ENCODE data around the gene LOXL1. TPM values are rescaled to one million over a fixed set of nuclear protein-coding genes. Genes with fewer than 3 reads are reported as not detected.

LOXL1 gene
- polyA plus RNA-seq, 1 of the 3 experiments (the other 2 are of a cell fraction), result 50.3 TPM

GRCh38 chr15:73952171-73952912 is 26.1 kb downstream of the LOXL1 start:
- Histone ChIP-seq H2AFZ (ENCODE audit: low read depth) (no peak overlapping the region), H4K20me1 (ENCODE audit: insufficient read depth) (no peaks in the 10 kb centered on the region), H3K27ac (ENCODE audit: low read depth in 2 of 2, low read length in 1 of 2) (peak overlapping the region; percentile 75 to 92), H3K27me3 (ENCODE audit: insufficient read depth) (no peaks in the 10 kb centered on the region), H3K36me3 (replicated peaks in 1 of 2; ENCODE audit: control insufficient read depth in 1 of 2, insufficient read depth in 2 of 2, low read length in 1 of 2) (peaks cover 0 to 12% of the 10 kb centered on the region in 2 experiments), H3K79me2 (ENCODE audit: insufficient read depth) (no peaks in the 10 kb centered on the region), H3K4me3 (ENCODE audit: low read depth in 2 of 2, low read length in 1 of 2) (no peak overlapping the region), H3F3A (replicated peaks; ENCODE audit: insufficient read depth) (peaks cover 15% of the 10 kb centered on the region), H3K4me1 (ENCODE audit: control insufficient read depth in 1 of 2, insufficient read depth in 2 of 2, low read depth in 1 of 2, low read length in 1 of 2) (peaks cover 30% of the 10 kb centered on the region in 2 experiments), H3K4me2 (no peak overlapping the region), H3K9me2 (no peaks in the 10 kb centered on the region), H3K9ac (peak overlapping the region; percentile 61; the same call in 1 of the 2 replicates), H3K9me3 (no peaks in the 10 kb centered on the region)
- peak; percentile 32 for DNase-seq
- ChIA-PET CTCF (interaction anchor here (1.0 to 2.4 kb wide), 14 partner anchors 12 to 370 kb away, joined by 3 to 54 read pairs (median 6); partner anchors contain the start of gene LOXL1), POLR2A (no interaction called here)
- TF ChIP-seq FOXJ3 (CRISPR knock-in tag; IDR thresholded peaks at IDR 0.05), result no peak
- no peak for TF ChIP-seq RAD21 (IDR thresholded peaks at IDR 0.05; ENCODE audit: low read length)
- no peak for TF ChIP-seq EP300 (IDR thresholded peaks at IDR 0.05; ENCODE audit: borderline replicate concordance in 1 of 2, low read depth in 1 of 2, low read length in 1 of 2)
- TF ChIP-seq YY1 (IDR thresholded peaks at IDR 0.05; ENCODE audit: low read depth), result no peak
- TF ChIP-seq POLR2AphosphoS5 (IDR thresholded peaks at IDR 0.05; ENCODE audit: low read depth, low read length), result no peak
- TF ChIP-seq USF2 (IDR thresholded peaks at IDR 0.05; ENCODE audit: borderline replicate concordance, low read depth, low read length), result no peak
- TF ChIP-seq GATA2 (CRISPR knock-in tag; IDR thresholded peaks at IDR 0.05), result no peak
- no peak for TF ChIP-seq EZH2phosphoT487 (IDR thresholded peaks at IDR 0.05; ENCODE audit: borderline replicate concordance, low read depth)
- TF ChIP-seq NFIC (IDR thresholded peaks at IDR 0.05; ENCODE audit: borderline replicate concordance), result no peak
- no peak for TF ChIP-seq GABPA (IDR thresholded peaks at IDR 0.05; ENCODE audit: low read depth)
- TF ChIP-seq TAF1 (IDR thresholded peaks at IDR 0.05; ENCODE audit: borderline replicate concordance, low read depth, low read length), result no peak
- TF ChIP-seq ELF1 (IDR thresholded peaks at IDR 0.05), result no peak
- no peak for TF ChIP-seq RFX5 (IDR thresholded peaks at IDR 0.05; ENCODE audit: low read length)
- no peak for TF ChIP-seq SIN3A (IDR thresholded peaks at IDR 0.05; ENCODE audit: borderline replicate concordance, low read depth, low read length)
- TF ChIP-seq TCF12 (IDR thresholded peaks at IDR 0.05), result no peak
- TF ChIP-seq PBX3 (IDR thresholded peaks at IDR 0.05), result no peak
- no peak for TF ChIP-seq NRF1 (IDR thresholded peaks at IDR 0.05; ENCODE audit: low read depth, low read length)
- TF ChIP-seq REST (IDR thresholded peaks at IDR 0.05; ENCODE audit: low read depth, low read length), result no peak
- TF ChIP-seq RXRA (IDR thresholded peaks at IDR 0.05; ENCODE audit: borderline replicate concordance, low read depth), result no peak
- no peak for TF ChIP-seq MEF2A (IDR thresholded peaks at IDR 0.05; ENCODE audit: borderline replicate concordance, low read depth)
- WGBS (ENCODE audit: low lambda C conversion rate), result 94% methylated on average over 14 of the region's 21 CpGs
